ENCODE data around the gene RUNX3. TPM values are rescaled to one million over a fixed set of nuclear protein-coding genes. Genes with fewer than 3 reads are reported as not detected.

Gene RUNX3
- total RNA-seq, 2 donors from 2014 or later: 0.24 to 0.31 TPM

DNA sequence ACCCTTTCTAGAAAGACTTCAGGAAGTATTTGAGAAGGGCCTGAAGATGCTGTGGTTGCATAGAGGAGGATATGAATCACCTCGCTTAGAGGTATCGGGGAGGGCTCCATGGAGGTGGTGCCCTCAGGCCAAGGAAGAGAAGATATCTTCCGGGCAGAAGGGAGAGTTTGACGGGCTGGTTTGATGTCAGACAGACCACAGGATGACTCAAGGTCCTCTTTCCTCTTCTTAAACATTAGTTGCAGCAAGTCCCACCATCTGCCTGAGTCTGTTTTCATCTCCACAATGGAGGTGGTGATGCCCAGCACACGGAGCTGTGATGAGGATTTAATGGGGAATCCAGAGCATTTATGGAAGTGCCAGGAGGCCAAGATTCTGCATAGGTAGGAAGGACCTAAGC, 25.1 kb upstream of the RUNX3 start:
- Mint-ChIP-seq H3K27ac (no peak overlapping the region), H3K4me3 (no peak overlapping the region), H3K36me3 (ENCODE audit: low read depth) (no peaks in the 10 kb centered on the region), H3K9me3 (no peaks in the 10 kb centered on the region), H3K4me1 (peaks cover 7% of the 10 kb centered on the region), H3K27me3 (ENCODE audit: insufficient read depth) (no peaks in the 10 kb centered on the region)
- no peak for TF ChIP-seq CTCF (conservative IDR thresholded peaks at IDR 0.05)
- WGBS, 2 experiments (ENCODE audit: insufficient coverage in 1 of 2, insufficient read length in 1 of 2): 81 to 90% methylated on average over 5 of the region's 5 CpGs
- Histone ChIP-seq H3K27ac (ENCODE audit: low read depth, low read length) (no peak overlapping the region), H3K36me3 (ENCODE audit: control insufficient read depth, insufficient read depth, low read length) (no peaks in the 10 kb centered on the region), H3K4me3 (ENCODE audit: low read length) (no peak overlapping the region), H3K9ac (ENCODE audit: extremely low read depth, low read length, poor library complexity, severe bottlenecking) (no peak overlapping the region), H3K27me3 (ENCODE audit: control insufficient read depth, insufficient read depth, low read length, poor library complexity, severe bottlenecking) (no peaks in the 10 kb centered on the region), H3K9me3 (ENCODE audit: control insufficient read depth, low read length) (no peaks in the 10 kb centered on the region), H3K4me1 (ENCODE audit: control insufficient read depth, insufficient read depth, low read length) (no peaks in the 10 kb centered on the region)
- DNase-seq: no peak

- Histone ChIP-seq H3K9me3 (ENCODE audit: control insufficient read depth, low read length) (no peaks in the 10 kb centered on the region), H3K27me3 (ENCODE audit: control insufficient read depth, insufficient read depth, low read length, poor library complexity, severe bottlenecking) (no peaks in the 10 kb centered on the region), H3K9ac (ENCODE audit: extremely low read depth, low read length, poor library complexity, severe bottlenecking) (no peak overlapping the region), H3K4me3 (ENCODE audit: low read length) (no peak overlapping the region), H3K27ac (ENCODE audit: low read depth, low read length) (no peak overlapping the region), H3K36me3 (ENCODE audit: control insufficient read depth, insufficient read depth, low read length) (no peaks in the 10 kb centered on the region), H3K4me1 (ENCODE audit: control insufficient read depth, insufficient read depth, low read length) (no peaks in the 10 kb centered on the region)
- H3K4me1 Mint-ChIP-seq: peaks cover 8% of the 10 kb centered on the region
- H3K27me3 Mint-ChIP-seq (ENCODE audit: insufficient read depth): no peaks in the 10 kb centered on the region
- no peak for DNase-seq
- no peak overlapping the region for H3K27ac Mint-ChIP-seq
- WGBS, 2 experiments (ENCODE audit: insufficient coverage in 1 of 2, insufficient read length in 1 of 2): 84 to 94% methylated on average over 5 to 11 of the region's 11 CpGs
- no peaks in the 10 kb centered on the region for H3K9me3 Mint-ChIP-seq
- no peak for TF ChIP-seq CTCF (conservative IDR thresholded peaks at IDR 0.05)
- no peak overlapping the region for H3K4me3 Mint-ChIP-seq
- H3K36me3 Mint-ChIP-seq (ENCODE audit: low read depth): no peaks in the 10 kb centered on the region
Observed at GRCh38 chr1:24954631-24955030, 24.6 kb upstream of the RUNX3 start.

GRCh38 chr1:24954022-24954421, 23.9 kb upstream of the RUNX3 start:
- H3K4me1 Mint-ChIP-seq: peaks cover 8% of the 10 kb centered on the region
- no peak for TF ChIP-seq CTCF (conservative IDR thresholded peaks at IDR 0.05)
- Histone ChIP-seq H3K27me3 (ENCODE audit: control insufficient read depth, insufficient read depth, low read length, poor library complexity, severe bottlenecking) (no peaks in the 10 kb centered on the region), H3K4me3 (ENCODE audit: low read length) (no peak overlapping the region), H3K4me1 (ENCODE audit: control insufficient read depth, insufficient read depth, low read length) (no peaks in the 10 kb centered on the region), H3K36me3 (ENCODE audit: control insufficient read depth, insufficient read depth, low read length) (no peaks in the 10 kb centered on the region), H3K9ac (ENCODE audit: extremely low read depth, low read length, poor library complexity, severe bottlenecking) (no peak overlapping the region), H3K27ac (ENCODE audit: low read depth, low read length) (no peak overlapping the region), H3K9me3 (ENCODE audit: control insufficient read depth, low read length) (no peaks in the 10 kb centered on the region)
- WGBS, 2 experiments (ENCODE audit: insufficient coverage in 1 of 2, insufficient read length in 1 of 2): 91 to 100% methylated on average over 3 to 6 of the region's 6 CpGs
- no peaks in the 10 kb centered on the region for H3K27me3 Mint-ChIP-seq (ENCODE audit: insufficient read depth)
- no peak overlapping the region for H3K27ac Mint-ChIP-seq
- no peaks in the 10 kb centered on the region for H3K36me3 Mint-ChIP-seq (ENCODE audit: low read depth)
- DNase-seq: no peak
- H3K4me3 Mint-ChIP-seq: no peak overlapping the region
- H3K9me3 Mint-ChIP-seq: no peaks in the 10 kb centered on the region

Data from endodermal cell (in vitro differentiated cells).